NK-92 (cell line): ENCODE data around the gene POLR2F.

Experiments
- DNase-seq: peaks from one replicate; lab custom pipeline; 2025; ENCODE audit not compliant: unreplicated experiment; lab: John Stamatoyannopoulos, UW

Gene POLR2F

DNA sequence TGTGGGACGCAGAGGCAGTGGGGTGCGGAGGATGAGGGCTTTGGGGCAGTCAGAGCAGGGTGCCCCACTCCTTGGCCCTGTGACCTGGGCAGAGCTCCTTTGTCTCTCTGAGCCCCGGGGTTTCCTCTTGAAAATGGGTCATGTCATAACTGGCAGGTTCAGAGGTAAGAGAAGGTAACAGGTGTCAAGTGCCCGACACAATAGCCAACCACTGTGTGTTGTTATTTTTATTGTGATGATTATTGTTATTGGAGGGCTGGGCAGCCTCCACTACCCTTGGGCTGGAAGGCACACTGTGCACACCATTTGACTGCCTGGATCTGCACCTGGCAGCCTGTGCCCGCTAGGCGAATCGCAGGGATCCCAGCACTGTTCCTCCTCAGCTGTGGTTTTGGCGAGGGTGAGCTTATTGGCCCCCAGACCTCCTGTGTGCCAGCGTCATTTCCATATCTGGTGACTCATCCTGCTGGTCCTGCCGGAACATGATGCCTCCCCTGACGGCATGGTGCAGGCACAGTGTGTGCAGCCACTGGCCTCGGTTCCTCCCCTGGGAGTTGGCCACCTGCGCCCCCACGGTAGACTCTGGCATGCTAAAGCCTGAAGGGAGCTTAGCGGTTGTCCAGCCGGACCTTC is 46.3 kb downstream of the POLR2F start:
- DNase-seq, result no peak

DNA sequence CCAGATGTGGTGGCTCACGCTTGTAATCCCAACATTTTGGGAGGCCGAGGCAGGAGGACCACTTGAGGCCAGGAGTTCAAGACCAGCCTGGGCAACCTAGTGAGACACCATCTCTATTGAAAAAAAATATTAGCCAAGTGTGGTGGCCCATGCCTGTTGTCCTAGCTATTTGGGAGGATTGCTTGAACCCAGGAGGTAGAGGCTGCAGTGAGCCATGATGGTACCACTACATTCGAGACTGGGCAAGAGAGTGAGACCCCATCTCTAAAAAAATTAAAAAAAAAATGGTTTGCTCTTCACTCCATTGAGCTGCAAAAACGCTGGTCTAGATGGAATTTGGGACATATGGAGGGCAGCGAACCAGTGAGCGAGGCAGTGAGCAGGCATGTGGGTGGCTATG is 52.4 kb downstream of the POLR2F start:
- DNase-seq, result no peak

DNA sequence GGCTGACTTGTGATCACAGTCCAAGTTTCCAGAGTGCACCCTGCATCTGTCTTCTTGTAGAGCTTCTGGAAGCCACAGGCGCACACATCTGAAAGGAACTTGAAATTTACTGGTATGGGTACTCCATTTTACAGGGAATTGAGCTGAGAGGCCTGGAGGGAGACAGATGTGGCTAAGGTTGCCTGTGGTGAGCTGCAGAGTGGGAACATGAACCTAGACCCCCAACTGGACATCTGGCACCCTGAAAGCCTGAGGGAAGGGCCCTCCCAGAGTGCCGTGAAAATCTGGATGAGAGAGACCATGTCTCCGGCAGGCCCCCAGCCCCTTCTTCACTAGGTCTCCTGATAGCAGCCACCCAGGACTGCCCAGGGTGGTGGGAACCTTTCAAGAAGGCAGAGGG is 53.4 kb downstream of the POLR2F start:
- no peak for DNase-seq

DNA sequence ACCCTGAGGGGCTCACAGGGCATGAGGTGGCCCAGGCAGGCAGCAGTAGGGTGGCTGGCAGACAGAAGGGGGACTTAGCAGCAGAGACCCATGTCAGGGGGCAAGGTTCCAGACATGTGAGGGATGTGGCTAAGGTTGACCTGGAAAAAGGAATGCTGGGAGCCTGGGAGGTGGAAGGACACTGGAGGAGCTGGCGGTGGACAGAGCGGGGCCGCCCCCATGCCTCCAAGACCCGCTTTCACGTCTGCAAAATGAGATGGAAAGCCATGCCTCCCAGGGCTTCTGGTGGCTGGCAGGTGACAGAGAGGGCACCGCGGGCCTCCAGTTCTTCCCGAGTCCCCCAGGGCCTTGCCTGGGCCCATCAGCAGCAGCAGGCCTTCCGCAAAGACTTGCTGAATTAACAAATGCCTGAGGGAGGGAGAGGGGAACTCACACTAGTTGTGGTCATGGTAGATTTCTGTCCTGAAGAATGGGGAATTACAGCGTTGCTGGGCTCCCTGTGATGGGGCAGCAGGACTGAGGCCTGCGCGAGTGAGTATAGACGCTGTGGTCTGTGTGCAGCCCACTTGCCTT is 53.9 kb downstream of the POLR2F start:
- DNase-seq, result no peak

DNA sequence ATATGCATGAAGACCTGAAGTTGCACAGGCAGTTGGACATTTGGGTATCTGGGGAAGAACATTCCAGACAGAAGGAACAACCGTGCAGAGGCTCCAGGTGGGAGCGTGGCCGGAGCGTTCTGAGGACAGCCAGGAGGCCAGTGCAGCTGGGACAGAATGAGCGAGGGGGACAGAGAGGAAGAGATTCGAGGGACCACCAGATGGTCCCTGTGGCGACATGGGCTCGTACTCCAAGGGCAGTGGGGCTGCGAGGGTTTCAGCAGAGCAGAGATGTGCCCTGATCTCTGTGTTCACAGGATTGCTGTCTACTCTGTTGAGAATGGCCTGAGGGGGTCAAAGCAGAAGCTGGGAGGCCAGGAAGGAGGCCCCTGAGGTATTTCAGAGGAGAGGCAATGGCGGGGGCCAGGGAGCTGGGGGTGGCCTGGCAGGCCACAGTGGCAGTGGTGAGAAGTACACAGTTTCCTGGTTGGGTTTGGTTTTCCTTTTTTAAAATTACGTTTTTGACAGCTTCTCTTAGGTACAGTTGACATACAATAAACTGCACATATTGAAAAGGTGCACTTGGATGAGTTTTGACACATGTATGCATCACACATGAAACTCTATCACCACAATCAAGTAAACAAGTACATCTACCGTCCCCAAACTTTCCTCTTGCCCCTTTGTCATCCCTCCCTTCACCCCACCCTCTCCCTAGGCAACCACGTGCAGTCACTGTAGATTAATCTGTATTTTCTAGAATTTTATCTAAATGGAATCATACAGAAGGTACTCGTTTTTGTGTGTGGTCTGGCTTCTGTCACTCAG is 55.7 kb downstream of the POLR2F start:
- DNase-seq, result no peak

DNA sequence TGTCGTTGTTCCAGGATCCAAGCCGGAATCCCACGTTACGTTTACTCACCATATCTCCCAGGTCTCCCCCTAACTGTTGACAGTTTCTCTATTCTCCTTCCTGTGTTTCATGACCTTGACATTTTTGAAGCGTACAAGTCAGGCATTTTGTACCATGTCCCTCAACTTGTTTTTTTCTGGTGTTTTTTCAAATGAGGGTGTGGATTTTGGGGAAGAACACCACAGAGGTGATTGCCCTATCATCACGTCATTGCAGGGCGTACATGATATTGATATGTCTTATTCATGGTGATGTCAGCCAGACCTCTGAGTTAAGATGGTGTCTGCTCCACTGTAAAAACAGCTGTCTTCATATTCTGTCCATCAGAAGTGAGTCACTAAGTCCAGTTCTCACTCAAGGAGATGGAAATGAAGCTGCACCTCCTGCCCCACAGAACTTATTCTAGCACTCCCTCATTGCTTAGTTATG is 59.1 kb downstream of the POLR2F start:
- no peak for DNase-seq

DNA sequence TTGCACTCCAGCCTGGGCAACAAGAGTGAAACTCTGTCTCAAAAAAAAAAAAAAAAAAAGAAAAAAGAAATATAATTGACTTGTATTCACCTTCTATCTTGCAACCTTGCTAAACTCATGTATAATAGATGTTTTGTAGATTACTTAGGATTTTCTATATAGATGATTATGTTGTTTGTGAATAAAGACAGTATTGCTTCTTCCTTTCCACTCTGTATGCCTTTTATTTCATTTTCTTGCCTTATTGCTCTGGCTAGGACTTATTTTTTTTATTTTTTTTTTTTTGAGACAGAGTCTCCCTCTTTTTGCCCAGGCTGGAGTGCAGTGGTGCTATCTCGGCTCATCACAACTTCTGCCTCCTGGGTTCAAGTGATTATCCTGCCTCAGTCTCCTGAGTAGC is 60.6 kb downstream of the POLR2F start:
- DNase-seq, result no peak

DNA sequence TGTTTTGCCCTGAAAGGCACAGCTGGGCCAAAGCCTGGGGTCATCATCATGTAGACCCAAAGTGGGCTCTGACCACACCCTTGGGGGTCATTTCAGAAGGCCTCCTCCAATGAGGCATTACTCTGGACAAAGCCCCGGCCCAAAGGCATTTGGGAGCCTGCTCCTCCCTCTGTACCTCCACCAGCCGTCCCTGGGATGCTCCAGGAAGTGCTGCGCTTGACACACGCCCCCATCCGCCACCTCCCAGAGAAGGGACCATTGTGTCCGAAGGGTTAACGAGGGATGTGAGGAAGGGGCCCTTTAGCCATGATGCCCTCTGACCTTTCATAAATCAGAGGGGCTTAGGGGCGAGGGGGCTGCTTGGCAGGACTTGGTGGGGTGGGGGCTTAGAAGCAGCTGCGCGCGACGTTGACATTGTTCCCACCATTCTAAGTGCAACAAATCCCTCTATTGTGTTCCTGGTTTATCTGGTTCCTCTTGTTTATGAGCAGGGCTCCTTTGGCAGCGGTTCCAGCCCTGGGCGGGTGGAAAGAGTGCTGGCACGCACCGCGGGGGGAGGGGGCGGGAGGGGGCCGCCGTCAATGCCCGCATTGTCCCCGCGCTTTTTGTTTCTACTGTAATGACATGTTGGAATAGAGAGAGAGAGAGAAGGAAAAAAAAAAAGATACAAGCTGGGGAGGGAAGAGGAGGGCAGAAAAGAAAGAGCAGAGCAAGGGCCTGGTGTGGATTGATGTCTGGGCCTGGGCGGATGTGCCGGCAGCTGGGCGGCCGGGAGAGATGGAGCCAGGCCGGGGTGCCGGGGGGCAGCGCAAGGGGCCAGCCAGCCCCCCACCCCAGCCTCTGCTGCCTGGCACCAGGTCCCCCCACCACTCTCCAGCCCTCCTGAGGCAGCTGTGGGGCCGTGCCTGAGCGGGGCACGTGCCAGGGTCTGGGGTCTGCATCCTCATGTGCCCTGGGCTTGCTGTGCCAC is 63.0 kb downstream of the POLR2F start:
- DNase-seq, result no peak

DNA sequence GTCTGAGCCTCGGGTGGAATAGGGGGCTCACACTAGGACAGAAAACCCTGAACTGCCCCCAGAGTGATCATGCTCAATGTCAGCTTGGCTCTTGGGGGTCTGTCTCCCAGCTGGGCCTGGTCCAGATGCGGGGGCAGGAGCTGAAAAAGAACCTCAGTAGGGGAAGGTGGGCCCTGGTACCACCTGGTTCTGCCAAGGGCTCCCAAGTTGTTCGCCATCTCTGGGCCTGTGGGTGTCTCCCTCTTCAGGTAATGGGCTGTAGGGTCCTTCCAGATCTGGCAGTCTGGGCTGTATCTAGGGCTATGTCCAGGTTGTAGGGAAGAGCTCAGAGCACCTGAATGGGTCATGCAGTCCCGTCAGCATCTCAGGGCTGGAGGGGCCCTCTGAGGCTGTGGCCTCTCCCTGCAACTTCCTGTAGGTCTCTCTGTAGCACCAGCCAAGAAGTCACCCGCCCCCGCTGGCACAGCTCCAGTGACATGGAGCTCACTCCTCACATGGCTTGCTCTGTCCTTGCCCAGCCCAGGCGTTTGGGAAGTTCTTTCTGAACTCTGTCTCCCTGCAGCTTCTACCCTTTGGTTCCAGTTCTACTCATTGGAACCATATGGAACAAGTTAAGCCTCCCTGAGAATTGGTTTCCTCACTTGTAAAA is 63.9 kb downstream of the POLR2F start:
- DNase-seq, result no peak

DNA sequence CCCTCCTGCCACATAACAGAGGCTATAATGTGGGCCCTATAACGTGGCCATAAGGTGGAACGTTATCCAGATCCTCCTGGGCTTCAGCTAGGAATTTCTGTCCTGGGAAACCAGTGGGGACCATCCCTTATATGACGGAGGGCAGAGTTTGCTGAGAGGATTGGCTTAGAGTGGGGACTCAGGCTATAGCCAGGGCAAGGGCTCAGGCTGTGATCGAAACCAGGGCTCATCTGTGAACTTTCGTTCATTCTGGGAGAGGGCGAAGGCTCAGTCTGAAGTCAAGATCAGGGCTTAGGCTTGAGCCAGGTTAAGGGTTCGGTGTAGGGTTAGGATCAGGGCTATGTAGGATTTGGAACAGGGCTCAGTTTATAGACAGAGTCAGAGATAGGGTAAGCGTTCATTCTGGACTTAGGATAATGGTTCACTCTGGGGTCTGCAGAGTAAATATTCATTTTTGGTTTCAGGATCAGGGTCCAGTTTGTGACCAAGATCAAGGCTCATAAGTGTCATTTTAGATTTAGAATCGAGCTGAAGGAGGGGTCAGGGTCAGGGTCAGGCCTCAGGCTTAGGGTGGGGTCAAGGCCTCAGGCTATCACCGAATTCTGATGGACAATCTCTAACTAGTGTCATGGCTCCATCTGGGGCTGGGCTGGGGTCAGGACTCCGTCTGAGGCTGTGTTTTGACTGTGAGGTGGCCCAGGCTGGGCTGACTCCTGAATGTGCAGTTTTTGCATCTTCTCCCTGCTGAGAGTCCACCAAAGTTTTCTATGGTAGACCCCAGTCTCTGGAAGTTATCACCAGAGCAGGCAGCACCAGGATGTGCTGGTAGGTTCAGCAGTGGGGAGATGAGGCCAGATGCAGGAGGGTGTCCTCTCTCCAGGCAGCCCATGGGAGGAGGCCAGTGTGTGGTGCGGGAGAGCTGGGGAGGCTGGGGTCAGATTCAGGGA is 64.7 kb downstream of the POLR2F start:
- DNase-seq, result no peak
